SK-N-SH (cell line): Measurements from ENCODE around the gene POLDIP3.

ENCODE experiments used
- CHD2 ChIP-seq: fragments of 150-350 bp; IDR thresholded peaks from 2 replicates; pipeline ENCODE4 v1.6.1; 2018; ENCODE audit warnings: low read length; ENCODE audit not compliant: partially characterized antibody
- GATA2 ChIP-seq: sonication (generic); formaldehyde crosslinking; IDR thresholded peaks from 2 replicates; pipeline ENCODE4 v1.5.0; 2020; ENCODE audit warnings: mild to moderate bottlenecking, missing genetic modification reagents
- JUND ChIP-seq: IDR thresholded peaks from 2 replicates; pipeline ENCODE4 v1.4.0; 2012
- MXI1 ChIP-seq: IDR thresholded peaks from 2 replicates; pipeline ENCODE4 v1.6.1; 2012; ENCODE audit warnings: mild to moderate bottlenecking, low read depth, low read length, improper control_type of control experiment
- YY1 ChIP-seq: IDR thresholded peaks from 2 replicates; pipeline ENCODE4 v1.4.0; 2012; ENCODE audit warnings: low read depth, mild to moderate bottlenecking
- TF ChIP-seq, protein P1 (sequence below): fragments of 200-600 bp; sonication (generic); IDR thresholded peaks from 2 replicates; pipeline ENCODE4 v1.6.1; 2017; ENCODE audit warnings: antibody characterized with exemption, mild to moderate bottlenecking, moderate library complexity
- TF ChIP-seq, protein P2 (sequence below): fragments of 150-350 bp; IDR thresholded peaks from 2 replicates; pipeline ENCODE4 v1.6.1; 2017; ENCODE audit warnings: antibody characterized with exemption, low read length, low read depth, borderline replicate concordance

DNA sequence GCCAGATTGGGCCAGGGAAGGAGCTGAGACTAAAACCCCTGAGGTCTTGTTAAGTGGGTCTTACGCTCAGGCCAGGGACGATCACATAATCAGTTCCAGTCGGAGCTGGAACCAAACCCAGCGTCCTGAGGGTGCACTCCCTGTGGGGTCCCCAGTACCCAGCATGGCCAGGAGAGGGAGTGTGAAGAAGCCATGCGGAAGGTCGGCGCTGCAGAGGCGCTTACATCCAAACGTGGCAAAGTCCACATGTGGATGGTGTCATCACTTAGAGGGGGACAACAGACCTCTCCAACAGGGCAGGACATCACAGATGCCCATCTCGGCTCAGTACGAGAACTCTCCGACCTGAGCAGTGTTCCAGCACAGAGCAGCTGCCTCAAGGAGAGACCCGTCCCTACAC lies 17.4 kb upstream of the POLDIP3 start:
- TF ChIP-seq CHD2 = no peak
- TF ChIP-seq, protein P1, sequence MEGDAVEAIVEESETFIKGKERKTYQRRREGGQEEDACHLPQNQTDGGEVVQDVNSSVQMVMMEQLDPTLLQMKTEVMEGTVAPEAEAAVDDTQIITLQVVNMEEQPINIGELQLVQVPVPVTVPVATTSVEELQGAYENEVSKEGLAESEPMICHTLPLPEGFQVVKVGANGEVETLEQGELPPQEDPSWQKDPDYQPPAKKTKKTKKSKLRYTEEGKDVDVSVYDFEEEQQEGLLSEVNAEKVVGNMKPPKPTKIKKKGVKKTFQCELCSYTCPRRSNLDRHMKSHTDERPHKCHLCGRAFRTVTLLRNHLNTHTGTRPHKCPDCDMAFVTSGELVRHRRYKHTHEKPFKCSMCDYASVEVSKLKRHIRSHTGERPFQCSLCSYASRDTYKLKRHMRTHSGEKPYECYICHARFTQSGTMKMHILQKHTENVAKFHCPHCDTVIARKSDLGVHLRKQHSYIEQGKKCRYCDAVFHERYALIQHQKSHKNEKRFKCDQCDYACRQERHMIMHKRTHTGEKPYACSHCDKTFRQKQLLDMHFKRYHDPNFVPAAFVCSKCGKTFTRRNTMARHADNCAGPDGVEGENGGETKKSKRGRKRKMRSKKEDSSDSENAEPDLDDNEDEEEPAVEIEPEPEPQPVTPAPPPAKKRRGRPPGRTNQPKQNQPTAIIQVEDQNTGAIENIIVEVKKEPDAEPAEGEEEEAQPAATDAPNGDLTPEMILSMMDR = peak; percentile 37
- no peak for TF ChIP-seq YY1
- TF ChIP-seq, protein P2, sequence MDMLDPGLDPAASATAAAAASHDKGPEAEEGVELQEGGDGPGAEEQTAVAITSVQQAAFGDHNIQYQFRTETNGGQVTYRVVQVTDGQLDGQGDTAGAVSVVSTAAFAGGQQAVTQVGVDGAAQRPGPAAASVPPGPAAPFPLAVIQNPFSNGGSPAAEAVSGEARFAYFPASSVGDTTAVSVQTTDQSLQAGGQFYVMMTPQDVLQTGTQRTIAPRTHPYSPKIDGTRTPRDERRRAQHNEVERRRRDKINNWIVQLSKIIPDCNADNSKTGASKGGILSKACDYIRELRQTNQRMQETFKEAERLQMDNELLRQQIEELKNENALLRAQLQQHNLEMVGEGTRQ = no peak
- no peak for TF ChIP-seq GATA2 (CRISPR knock-in tag)
- no peak for TF ChIP-seq MXI1
- no peak for TF ChIP-seq JUND
